Erythroblast (primary cell): Measurements from ENCODE around the gene NMNAT2.

ENCODE experiments used
- GATA1 ChIP-seq: IDR thresholded peaks from 2 replicates; pipeline ENCODE4 v1.6.1; 2011; ENCODE audit warnings: low read depth, mild to moderate bottlenecking, control low read depth, low read length, moderate library complexity
- POLR2A ChIP-seq: IDR thresholded peaks from 2 replicates; pipeline ENCODE4 v1.6.1; 2011; ENCODE audit warnings: mild to moderate bottlenecking, low read length

DNA sequence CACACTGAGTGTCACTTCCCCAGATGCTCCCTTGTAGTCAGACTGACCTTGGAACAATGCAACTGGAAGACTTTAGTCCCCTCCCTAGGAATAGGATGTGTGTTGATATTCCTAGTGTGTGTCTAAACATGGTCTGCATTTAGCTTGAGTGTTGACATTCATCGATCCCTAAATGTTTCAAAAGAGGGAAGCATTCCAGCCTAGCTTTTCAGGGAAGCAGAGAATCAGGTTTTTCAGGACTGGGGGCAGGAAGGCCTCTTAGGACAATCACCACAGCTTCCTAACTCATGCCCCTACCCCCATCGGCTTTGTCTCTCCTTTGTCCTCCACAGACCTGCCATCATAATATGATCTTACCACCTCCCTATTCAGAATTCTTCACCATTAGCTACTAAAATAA lies 43.4 kb downstream of the NMNAT2 start:
- TF ChIP-seq POLR2A, result no peak
- no peak for TF ChIP-seq GATA1
